WERI-Rb-1 (cell line): ENCODE results near the gene CREG2.

Source experiments
- DNase-seq: peaks from one replicate; pipeline ENCODE4 v3.0.0-alpha.2; 2020
- H3K27ac ChIP-seq: fragments of 250-450 bp; sonication (Bioruptor Pico); 2 replicates; pipeline ENCODE4 v1.5.1; 2020; ENCODE audit warnings: mild to moderate bottlenecking, moderate library complexity
- H3K27me3 ChIP-seq: fragments of 250-450 bp; sonication (Bioruptor Pico); 2 replicates; pipeline ENCODE4 v1.5.1; 2021; ENCODE audit warnings: mild to moderate bottlenecking, low read depth, moderate library complexity; ENCODE audit not compliant: insufficient read depth, severe bottlenecking
- H3K36me3 ChIP-seq: fragments of 250-450 bp; sonication (Bioruptor Pico); 2 replicates; pipeline ENCODE4 v1.5.1; 2020; ENCODE audit warnings: mild to moderate bottlenecking, moderate library complexity
- H3K4me3 ChIP-seq: 2 replicates; pipeline ENCODE4 v1.5.1; 2011; ENCODE audit warnings: low read depth, mild to moderate bottlenecking, control low read depth, low read length
- H3K9me3 ChIP-seq: fragments of 250-450 bp; sonication (Bioruptor Pico); 2 replicates; pipeline ENCODE4 v1.5.1; 2021; ENCODE audit warnings: mild to moderate bottlenecking, moderate library complexity; ENCODE audit not compliant: severe bottlenecking
- TF ChIP-seq, protein P1 (sequence below): IDR thresholded peaks from 2 replicates; pipeline ENCODE4 v1.5.1; 2011; ENCODE audit warnings: low read depth, mild to moderate bottlenecking, control low read depth, inconsistent platforms, low read length

The CREG2 gene

GRCh38 chr2:101420623-101421022 is 33.3 kb upstream of the CREG2 start:
- no peaks in the 10 kb centered on the region for H3K36me3 ChIP-seq
- H3K27me3 ChIP-seq: no peaks in the 10 kb centered on the region
- no peaks in the 10 kb centered on the region for H3K9me3 ChIP-seq
- DNase-seq: no peak
- no peak overlapping the region for H3K4me3 ChIP-seq
- TF ChIP-seq, protein P1, sequence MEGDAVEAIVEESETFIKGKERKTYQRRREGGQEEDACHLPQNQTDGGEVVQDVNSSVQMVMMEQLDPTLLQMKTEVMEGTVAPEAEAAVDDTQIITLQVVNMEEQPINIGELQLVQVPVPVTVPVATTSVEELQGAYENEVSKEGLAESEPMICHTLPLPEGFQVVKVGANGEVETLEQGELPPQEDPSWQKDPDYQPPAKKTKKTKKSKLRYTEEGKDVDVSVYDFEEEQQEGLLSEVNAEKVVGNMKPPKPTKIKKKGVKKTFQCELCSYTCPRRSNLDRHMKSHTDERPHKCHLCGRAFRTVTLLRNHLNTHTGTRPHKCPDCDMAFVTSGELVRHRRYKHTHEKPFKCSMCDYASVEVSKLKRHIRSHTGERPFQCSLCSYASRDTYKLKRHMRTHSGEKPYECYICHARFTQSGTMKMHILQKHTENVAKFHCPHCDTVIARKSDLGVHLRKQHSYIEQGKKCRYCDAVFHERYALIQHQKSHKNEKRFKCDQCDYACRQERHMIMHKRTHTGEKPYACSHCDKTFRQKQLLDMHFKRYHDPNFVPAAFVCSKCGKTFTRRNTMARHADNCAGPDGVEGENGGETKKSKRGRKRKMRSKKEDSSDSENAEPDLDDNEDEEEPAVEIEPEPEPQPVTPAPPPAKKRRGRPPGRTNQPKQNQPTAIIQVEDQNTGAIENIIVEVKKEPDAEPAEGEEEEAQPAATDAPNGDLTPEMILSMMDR: no peak
- H3K27ac ChIP-seq: no peak overlapping the region

- H3K9me3 ChIP-seq: no peaks in the 10 kb centered on the region
- no peak overlapping the region for H3K27ac ChIP-seq
- TF ChIP-seq, protein P1: peak; percentile 56
- no peaks in the 10 kb centered on the region for H3K36me3 ChIP-seq
- peak; percentile 51 for DNase-seq
- no peak overlapping the region for H3K4me3 ChIP-seq
- H3K27me3 ChIP-seq: no peaks in the 10 kb centered on the region
Measured at GRCh38 chr2:101419096-101419663, 31.9 kb upstream of the CREG2 start.

DNA sequence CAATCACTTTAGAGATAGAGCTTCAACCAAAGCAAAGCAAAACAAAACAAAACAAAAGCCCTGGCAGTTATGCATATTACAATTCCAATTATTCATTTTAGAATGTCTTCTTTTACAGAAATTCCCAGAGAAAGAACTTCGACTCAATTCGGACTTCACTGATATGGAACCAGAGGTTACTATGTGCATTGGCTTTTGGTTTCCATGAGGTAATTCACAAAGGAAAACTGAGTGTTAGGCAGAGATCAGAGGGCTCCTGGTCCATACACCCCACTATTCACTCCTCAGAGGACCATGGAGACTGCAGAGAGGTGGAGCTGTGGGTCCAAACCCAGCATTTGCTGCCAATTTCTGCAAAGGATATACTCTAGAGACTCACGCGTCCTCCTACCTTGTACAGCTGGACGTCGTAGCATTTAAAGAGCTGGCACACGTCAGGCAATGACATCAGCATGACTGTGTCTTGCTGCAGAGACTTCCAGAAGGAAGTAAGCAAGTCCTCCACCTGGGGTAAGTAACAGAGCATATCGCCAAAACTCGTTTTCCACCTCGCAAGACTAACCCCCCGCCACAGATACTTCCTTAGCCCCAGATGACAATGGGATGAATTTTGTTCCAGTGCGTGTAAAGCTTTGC is 31.3 kb upstream of the CREG2 start:
- no peaks in the 10 kb centered on the region for H3K9me3 ChIP-seq
- DNase-seq: no peak
- no peaks in the 10 kb centered on the region for H3K27me3 ChIP-seq
- H3K36me3 ChIP-seq: no peaks in the 10 kb centered on the region
- TF ChIP-seq, protein P1: no peak
- H3K4me3 ChIP-seq: no peak overlapping the region
- H3K27ac ChIP-seq: no peak overlapping the region

- H3K9me3 ChIP-seq: no peaks in the 10 kb centered on the region
- TF ChIP-seq, protein P1: no peak
- DNase-seq: no peak
- no peak overlapping the region for H3K27ac ChIP-seq
- no peaks in the 10 kb centered on the region for H3K36me3 ChIP-seq
- H3K27me3 ChIP-seq: no peaks in the 10 kb centered on the region
- H3K4me3 ChIP-seq: no peak overlapping the region
Measured at GRCh38 chr2:101416609-101417008, 29.3 kb upstream of the CREG2 start.

GRCh38 chr2:101415884-101416283 is 28.6 kb upstream of the CREG2 start:
- H3K27me3 ChIP-seq: no peaks in the 10 kb centered on the region
- H3K27ac ChIP-seq: no peak overlapping the region
- H3K9me3 ChIP-seq: no peaks in the 10 kb centered on the region
- TF ChIP-seq, protein P1: no peak
- H3K36me3 ChIP-seq: no peaks in the 10 kb centered on the region
- no peak for DNase-seq
- H3K4me3 ChIP-seq: no peak overlapping the region

DNA sequence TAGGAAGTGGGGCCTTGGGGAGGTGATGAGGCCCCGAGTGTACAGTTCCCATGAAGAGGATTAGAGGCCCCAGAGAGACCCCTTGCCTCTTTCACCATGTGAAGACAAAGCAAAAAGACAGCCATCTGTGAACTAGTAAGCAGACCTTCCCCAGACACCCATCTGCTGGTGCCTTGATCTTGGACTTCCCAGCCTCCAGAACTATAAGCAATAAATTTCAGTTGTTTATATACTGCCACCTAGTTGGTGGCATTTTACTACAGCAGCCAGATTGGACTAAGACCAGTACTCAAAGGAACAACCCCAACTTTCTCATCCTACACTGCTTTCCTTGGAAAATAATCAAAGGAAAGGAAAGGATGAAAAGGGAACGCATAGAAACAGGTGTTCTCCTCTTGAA is 27.9 kb upstream of the CREG2 start:
- DNase-seq: no peak
- no peaks in the 10 kb centered on the region for H3K36me3 ChIP-seq
- H3K27ac ChIP-seq: no peak overlapping the region
- H3K4me3 ChIP-seq: no peak overlapping the region
- H3K9me3 ChIP-seq: no peaks in the 10 kb centered on the region
- TF ChIP-seq, protein P1: no peak
- H3K27me3 ChIP-seq: no peaks in the 10 kb centered on the region
